ENCODE measurements around the gene OVCA2. TPM values are rescaled to one million over a fixed set of nuclear protein-coding genes. Genes with fewer than 3 reads are reported as not detected.
A peak's percentile ranks its signal among the peaks of the same experiment; 100 is the strongest.

Gene OVCA2
- total and polyA plus RNA-seq, 3 experiments from 2014 or later, result 54.2 to 60.0 (median 56.2) TPM

DNA sequence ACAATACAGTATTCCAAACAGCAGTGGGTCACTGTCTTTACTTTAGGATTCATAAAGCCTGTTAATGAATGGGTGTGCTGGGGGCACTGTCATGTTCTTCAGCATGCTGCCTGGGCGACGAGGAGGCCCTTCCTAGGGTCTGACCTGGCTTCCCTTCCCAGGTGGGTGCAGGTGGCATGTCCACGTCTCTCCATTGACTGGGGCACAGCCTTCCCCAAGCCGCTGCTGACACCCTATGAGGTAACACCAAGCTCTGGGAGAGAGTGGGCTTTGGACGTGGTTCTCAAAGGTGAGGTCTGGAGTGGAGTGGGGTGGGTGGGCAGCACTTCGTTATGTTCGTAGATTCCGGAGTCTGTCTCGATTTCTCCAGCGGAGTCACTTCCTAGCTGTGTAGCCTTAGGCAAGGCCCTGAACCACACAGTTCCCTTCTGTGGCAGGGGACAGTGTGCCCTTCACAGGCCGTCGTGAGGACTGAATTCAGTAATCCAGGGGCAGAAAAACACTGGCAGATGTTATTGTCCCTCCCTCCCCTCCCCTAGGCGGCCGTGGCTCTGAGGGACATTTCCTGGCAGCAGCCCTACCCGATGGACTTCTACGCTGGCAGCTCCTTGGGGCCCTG lies 771 bp upstream of the OVCA2 start:
- DNase-seq, result no peak
- Histone ChIP-seq H3K4me1 (ENCODE audit: insufficient read depth, low read length) (peaks cover 20% of the 10 kb centered on the region), H3K4me3 (ENCODE audit: low read length) (peak overlapping the region; percentile 92), H3K9me3 (ENCODE audit: low read length) (no peaks in the 10 kb centered on the region), H3K27ac (ENCODE audit: low read depth, low read length) (peak overlapping the region; percentile 93), H3K36me3 (ENCODE audit: insufficient read depth, low read length) (peaks cover 24% of the 10 kb centered on the region), H3K27me3 (ENCODE audit: insufficient read depth, low read length, poor library complexity, severe bottlenecking) (no peaks in the 10 kb centered on the region)
- Mint-ChIP-seq H3K4me1 (peaks cover 11 to 27% (median 15%) of the 10 kb centered on the region in 3 donors), H3K4me3 (peak overlapping the region; percentile 67 to 96 (median 85)), H3K27me3 (peaks cover 0 to 4% of the 10 kb centered on the region in 2 donors), H3K9me3 (no peaks in the 10 kb centered on the region), H3K27ac (peak overlapping the region in 7 of 8 donors; percentile 57 to 98 (median 85)), H3K36me3 (peaks cover 0 to 58% (median 9%) of the 10 kb centered on the region in 3 donors)
- POLR2A ChIA-PET, result interaction anchor here (0.6 to 1.5 kb wide), 5 partner anchors 10 to 41 kb away, joined by 3 read pairs; partner anchors contain the start of gene DPH1
- CTCF ChIA-PET, result interaction anchor here (0.9 to 1.8 kb wide), 6 partner anchors 9 to 16 kb away, joined by 3 to 7 read pairs (median 4); partner anchors contain the start of gene HIC1

DNA sequence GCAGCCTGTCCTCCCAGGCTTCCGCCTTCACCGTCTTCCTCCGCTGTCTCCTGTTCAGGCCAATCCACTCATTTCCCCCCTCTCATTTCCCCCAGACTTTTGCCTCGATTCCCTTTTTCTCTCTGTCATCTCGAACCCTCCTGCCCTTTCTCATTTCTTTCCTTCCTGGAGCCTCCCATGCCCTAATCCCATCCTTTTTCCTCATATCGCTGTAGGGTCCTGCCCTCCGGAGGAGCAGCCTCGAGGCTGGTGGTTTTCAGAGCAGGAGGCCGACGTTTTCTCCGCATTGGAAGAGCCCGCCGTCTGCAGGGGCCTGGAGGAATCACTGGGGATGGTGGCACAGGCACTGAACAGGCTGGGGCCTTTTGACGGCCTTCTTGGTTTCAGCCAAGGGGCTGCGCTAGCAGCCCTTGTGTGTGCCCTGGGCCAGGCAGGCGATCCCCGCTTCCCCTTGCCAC lies 597 bp downstream of the OVCA2 start:
- CTCF ChIA-PET, result interaction anchor here (1.0 to 1.8 kb wide), 2 partner anchors 9 to 374 kb away, joined by 3 to 4 read pairs; no protein-coding TSS in a partner anchor
- no peaks in the 10 kb centered on the region for H3K9me3 ChIP-seq (ENCODE audit: low read length)
- POLR2A ChIA-PET, result interaction anchor here (1.5 kb wide), 1 partner anchor 11 kb away, joined by 3 read pairs; no protein-coding TSS in a partner anchor

DNA sequence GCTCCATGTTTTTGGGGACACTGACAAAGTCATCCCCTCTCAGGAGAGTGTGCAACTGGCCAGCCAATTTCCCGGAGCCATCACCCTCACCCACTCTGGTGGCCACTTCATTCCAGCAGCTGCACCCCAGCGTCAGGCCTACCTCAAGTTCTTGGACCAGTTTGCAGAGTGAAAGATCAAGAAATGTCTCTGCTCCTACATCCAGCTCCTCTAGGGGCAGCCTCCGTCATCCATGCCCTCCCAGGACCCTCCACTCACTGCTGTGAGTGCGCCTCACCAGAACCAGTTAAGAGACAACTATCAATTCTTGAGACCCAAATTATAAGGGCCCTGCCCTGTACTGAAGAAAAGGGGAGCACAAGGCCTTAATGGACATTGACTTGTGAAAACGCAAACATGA lies 1.1 kb downstream of the OVCA2 start:
- peaks cover 0 to 39% (median 7%) of the 10 kb centered on the region in 3 donors for H3K36me3 Mint-ChIP-seq
- CTCF ChIA-PET, result no interaction called here
- peak overlapping the region; percentile 85 to 97 (median 90) for H3K4me3 Mint-ChIP-seq
- peaks cover 11 to 27% (median 15%) of the 10 kb centered on the region in 3 donors for H3K4me1 Mint-ChIP-seq
- peaks cover 20% of the 10 kb centered on the region for H3K4me1 ChIP-seq (ENCODE audit: insufficient read depth, low read length)
- H3K9me3 ChIP-seq (ENCODE audit: low read length), result no peaks in the 10 kb centered on the region
- H3K36me3 ChIP-seq (ENCODE audit: insufficient read depth, low read length), result peaks cover 9% of the 10 kb centered on the region
- H3K27ac Mint-ChIP-seq, result peak overlapping the region; percentile 89 to 99 (median 98)
- no peaks in the 10 kb centered on the region for H3K9me3 Mint-ChIP-seq
- H3K27me3 ChIP-seq (ENCODE audit: insufficient read depth, low read length, poor library complexity, severe bottlenecking), result no peaks in the 10 kb centered on the region
- H3K4me3 ChIP-seq (ENCODE audit: low read length), result no peak overlapping the region
- POLR2A ChIA-PET, result no interaction called here
- H3K27me3 Mint-ChIP-seq, result peaks cover 0 to 4% of the 10 kb centered on the region in 2 donors
- DNase-seq, result no peak
- no peak overlapping the region for H3K27ac ChIP-seq (ENCODE audit: low read depth, low read length)

More for the DNA sequence above, 597 bp downstream of the OVCA2 start:
- peaks cover 12% of the 10 kb centered on the region for H3K36me3 ChIP-seq (ENCODE audit: insufficient read depth, low read length)
- peaks cover 11 to 27% (median 15%) of the 10 kb centered on the region in 3 donors for H3K4me1 Mint-ChIP-seq
- no peaks in the 10 kb centered on the region for H3K27me3 ChIP-seq (ENCODE audit: insufficient read depth, low read length, poor library complexity, severe bottlenecking)
- H3K4me1 ChIP-seq (ENCODE audit: insufficient read depth, low read length), result peaks cover 20% of the 10 kb centered on the region
- no peaks in the 10 kb centered on the region for H3K9me3 Mint-ChIP-seq
- peak overlapping the region; percentile 92 for H3K4me3 ChIP-seq (ENCODE audit: low read length)
- H3K4me3 Mint-ChIP-seq, result peak overlapping the region; percentile 85 to 97 (median 90)
- H3K27ac Mint-ChIP-seq, result peak overlapping the region; percentile 89 to 99 (median 98)
- H3K27me3 Mint-ChIP-seq, result peaks cover 0 to 4% of the 10 kb centered on the region in 2 donors
- peak overlapping the region; percentile 93 for H3K27ac ChIP-seq (ENCODE audit: low read depth, low read length)
- DNase-seq, result no peak
- H3K36me3 Mint-ChIP-seq, result peaks cover 0 to 44% (median 7%) of the 10 kb centered on the region in 3 donors

DNA sequence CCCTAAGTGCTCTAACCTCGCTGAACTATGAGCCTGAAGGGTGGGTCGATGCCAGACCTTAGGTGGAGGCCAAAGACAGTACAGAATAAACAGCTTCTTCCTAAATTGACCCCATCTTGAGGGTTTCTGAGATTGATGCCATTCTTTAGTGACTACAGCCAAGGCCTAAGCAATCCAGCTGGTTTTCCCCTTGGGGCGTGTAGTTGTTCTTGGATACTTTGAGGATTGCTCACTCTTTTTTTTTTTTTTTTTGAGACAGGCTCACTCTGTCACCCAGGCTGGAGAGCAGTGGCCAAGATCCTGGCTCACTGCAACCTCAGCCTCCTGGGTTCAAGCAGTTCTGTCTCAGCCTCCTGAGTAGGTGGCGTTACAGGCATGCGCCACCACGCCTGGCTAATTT lies 2.0 kb downstream of the OVCA2 start:
- Histone ChIP-seq H3K9me3 (ENCODE audit: low read length) (no peaks in the 10 kb centered on the region), H3K27ac (ENCODE audit: low read depth, low read length) (no peak overlapping the region), H3K36me3 (ENCODE audit: insufficient read depth, low read length) (peaks cover 9% of the 10 kb centered on the region), H3K4me1 (ENCODE audit: insufficient read depth, low read length) (peaks cover 23% of the 10 kb centered on the region), H3K4me3 (ENCODE audit: low read length) (no peak overlapping the region), H3K27me3 (ENCODE audit: insufficient read depth, low read length, poor library complexity, severe bottlenecking) (no peaks in the 10 kb centered on the region)
- Mint-ChIP-seq H3K4me1 (peaks cover 12 to 31% (median 19%) of the 10 kb centered on the region in 3 donors), H3K27ac (peak overlapping the region; percentile 63 to 98 (median 95)), H3K36me3 (peaks cover 0 to 32% (median 7%) of the 10 kb centered on the region in 3 donors), H3K9me3 (no peaks in the 10 kb centered on the region), H3K4me3 (peak overlapping the region in 6 of 7 donors; percentile 89 to 97 (median 92)), H3K27me3 (peaks cover 0 to 4% of the 10 kb centered on the region in 2 donors)
- ChIA-PET CTCF (interaction anchor here (2.7 kb wide), 1 partner anchor 201 kb away, joined by 7 read pairs; no protein-coding TSS in a partner anchor), POLR2A (no interaction called here)
- DNase-seq, result no peak

DNA sequence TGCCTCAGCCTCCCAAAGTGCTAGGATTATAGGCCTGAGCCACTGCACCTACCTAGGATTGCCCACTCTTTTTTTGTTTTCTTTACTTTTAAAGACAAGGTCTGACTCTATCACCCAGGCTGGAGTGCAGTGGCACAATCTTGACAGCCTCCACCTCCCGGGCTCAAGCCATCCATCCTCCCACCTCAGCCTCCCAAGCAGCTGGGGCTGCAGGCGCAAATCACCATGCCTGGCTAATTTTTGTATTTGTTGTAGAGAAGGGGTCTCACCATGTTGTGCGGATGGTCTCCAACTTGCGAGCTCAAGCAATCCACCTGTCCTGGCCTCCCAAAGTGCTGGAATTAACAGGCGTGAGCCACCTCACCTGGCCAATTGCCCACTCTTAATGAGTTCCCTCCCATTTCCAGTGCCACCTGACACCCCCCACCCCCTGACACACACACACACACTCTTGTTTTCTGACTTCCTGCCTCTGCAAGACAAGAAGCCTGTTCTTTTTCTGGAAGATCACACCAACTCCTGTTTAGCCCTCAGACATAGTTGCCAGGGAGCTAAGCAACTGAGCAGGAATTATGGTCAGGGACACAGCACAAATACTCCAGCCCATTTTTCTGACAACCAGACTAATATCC lies 2.6 kb downstream of the OVCA2 start:
- Mint-ChIP-seq H3K27me3 (peaks cover 0 to 6% of the 10 kb centered on the region in 2 donors), H3K4me3 (peak overlapping the region in 3 of 7 donors; percentile 32 to 97 (median 73)), H3K9me3 (no peaks in the 10 kb centered on the region), H3K36me3 (peaks cover 0 to 32% (median 7%) of the 10 kb centered on the region in 3 donors), H3K4me1 (peaks cover 16 to 37% (median 23%) of the 10 kb centered on the region in 3 donors), H3K27ac (peak overlapping the region in 6 of 8 donors; percentile 17 to 86 (median 52))
- POLR2A ChIA-PET, result interaction anchor here (0.7 to 1.2 kb wide), 3 partner anchors 11 to 528 kb away, joined by 3 to 4 read pairs (median 4); partner anchors contain the start of genes HIC1 and INPP5K
- CTCF ChIA-PET, result interaction anchor here (0.7 to 2.7 kb wide), 3 partner anchors 9 to 200 kb away, joined by 3 to 7 read pairs (median 3); no protein-coding TSS in a partner anchor
- H3K27ac ChIP-seq (ENCODE audit: low read depth, low read length), result no peak overlapping the region
- no peaks in the 10 kb centered on the region for H3K9me3 ChIP-seq (ENCODE audit: low read length)
- no peaks in the 10 kb centered on the region for H3K27me3 ChIP-seq (ENCODE audit: insufficient read depth, low read length, poor library complexity, severe bottlenecking)
- peaks cover 9% of the 10 kb centered on the region for H3K36me3 ChIP-seq (ENCODE audit: insufficient read depth, low read length)
- no peak overlapping the region for H3K4me3 ChIP-seq (ENCODE audit: low read length)
- DNase-seq, result no peak
- H3K4me1 ChIP-seq (ENCODE audit: insufficient read depth, low read length), result peaks cover 29% of the 10 kb centered on the region

DNA sequence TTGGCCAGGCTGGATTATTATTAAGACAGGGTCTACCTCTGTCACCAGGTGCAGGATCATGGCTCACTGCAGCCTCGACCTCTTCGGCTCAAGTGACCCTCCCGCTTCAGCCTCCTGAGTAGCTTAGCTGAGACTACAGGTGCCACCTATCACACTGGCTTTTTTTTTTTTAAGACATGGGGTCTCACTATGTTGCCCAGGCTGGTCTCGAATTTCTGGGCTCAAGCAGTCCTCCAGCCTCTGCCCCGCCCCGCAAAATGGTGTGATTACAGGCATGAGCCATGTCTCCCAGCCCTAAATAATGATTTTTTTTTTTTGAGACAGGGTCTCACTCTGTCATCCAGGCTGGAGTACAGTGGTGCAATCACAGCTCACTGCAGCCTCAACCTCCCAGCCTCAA lies 5.8 kb downstream of the OVCA2 start:
- no peaks in the 10 kb centered on the region for H3K9me3 ChIP-seq (ENCODE audit: low read length)
- peaks cover 9% of the 10 kb centered on the region for H3K36me3 ChIP-seq (ENCODE audit: insufficient read depth, low read length)
- Mint-ChIP-seq H3K9me3 (no peaks in the 10 kb centered on the region), H3K4me1 (peaks cover 19 to 33% (median 25%) of the 10 kb centered on the region in 3 donors), H3K36me3 (peaks cover 0 to 17% (median 5%) of the 10 kb centered on the region in 3 donors), H3K27ac (no peak overlapping the region), H3K4me3 (no peak overlapping the region), H3K27me3 (peaks cover 0 to 2% of the 10 kb centered on the region in 2 donors)
- H3K27me3 ChIP-seq (ENCODE audit: insufficient read depth, low read length, poor library complexity, severe bottlenecking), result no peaks in the 10 kb centered on the region
- H3K4me1 ChIP-seq (ENCODE audit: insufficient read depth, low read length), result peaks cover 22% of the 10 kb centered on the region
- CTCF ChIA-PET, result interaction anchor here (1.5 to 1.8 kb wide), 2 partner anchors 10 to 198 kb away, joined by 6 to 7 read pairs; no protein-coding TSS in a partner anchor
- no peak overlapping the region for H3K4me3 ChIP-seq (ENCODE audit: low read length)
- H3K27ac ChIP-seq (ENCODE audit: low read depth, low read length), result no peak overlapping the region
- DNase-seq, result no peak
- POLR2A ChIA-PET, result no interaction called here

DNA sequence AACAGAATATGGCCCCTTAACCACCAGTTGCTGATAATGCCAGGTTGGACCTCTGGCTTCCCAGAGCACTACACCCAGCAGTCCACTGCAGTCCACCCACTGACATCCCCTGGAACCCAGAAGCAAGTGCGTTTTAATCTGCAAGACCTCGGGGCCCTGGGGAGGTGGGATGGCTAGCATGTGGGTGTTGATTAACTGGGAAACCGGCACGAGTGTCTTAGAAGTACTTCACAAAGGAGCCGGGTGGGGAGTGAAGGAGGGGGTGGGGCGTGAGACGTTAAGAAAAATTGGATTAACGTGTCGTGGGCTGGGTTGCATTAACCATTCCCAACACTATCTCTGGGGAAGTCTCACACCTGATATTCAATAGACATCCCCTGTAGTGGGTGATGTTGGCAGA lies 7.0 kb downstream of the OVCA2 start:
- POLR2A ChIA-PET, result no interaction called here
- H3K4me3 Mint-ChIP-seq, result peak overlapping the region; percentile 27 to 78 (median 75)
- no peaks in the 10 kb centered on the region for H3K9me3 ChIP-seq (ENCODE audit: low read length)
- no peak overlapping the region for H3K27ac ChIP-seq (ENCODE audit: low read depth, low read length)
- peaks cover 18% of the 10 kb centered on the region for H3K4me1 ChIP-seq (ENCODE audit: insufficient read depth, low read length)
- no peak for DNase-seq
- H3K9me3 Mint-ChIP-seq, result no peaks in the 10 kb centered on the region
- no peak overlapping the region for H3K4me3 ChIP-seq (ENCODE audit: low read length)
- H3K27me3 Mint-ChIP-seq, result peaks cover 0 to 2% of the 10 kb centered on the region in 2 donors
- H3K27me3 ChIP-seq (ENCODE audit: insufficient read depth, low read length, poor library complexity, severe bottlenecking), result no peaks in the 10 kb centered on the region
- peaks cover 19 to 29% (median 22%) of the 10 kb centered on the region in 3 donors for H3K4me1 Mint-ChIP-seq
- CTCF ChIA-PET, result no interaction called here
- peak overlapping the region in 6 of 8 donors; percentile 46 to 85 (median 57) for H3K27ac Mint-ChIP-seq
- no peaks in the 10 kb centered on the region for H3K36me3 ChIP-seq (ENCODE audit: insufficient read depth, low read length)
- H3K36me3 Mint-ChIP-seq, result peaks cover 0 to 6% (median 2%) of the 10 kb centered on the region in 3 donors
